C1 segment of cervical spinal cord (tissue), 14 donors: ENCODE results near the gene ZNF407.

Source experiments
- DNase-seq, 14 donors: peaks; one replicate each; lab custom pipeline; 2025; lab: John Stamatoyannopoulos, UW

The ZNF407 gene

GRCh38 chr18:74589021-74589420 is 8.6 kb upstream of the ZNF407 start:
- DNase-seq = no peak

GRCh38 chr18:74589811-74590210 is 7.9 kb upstream of the ZNF407 start:
- DNase-seq = no peak

DNA sequence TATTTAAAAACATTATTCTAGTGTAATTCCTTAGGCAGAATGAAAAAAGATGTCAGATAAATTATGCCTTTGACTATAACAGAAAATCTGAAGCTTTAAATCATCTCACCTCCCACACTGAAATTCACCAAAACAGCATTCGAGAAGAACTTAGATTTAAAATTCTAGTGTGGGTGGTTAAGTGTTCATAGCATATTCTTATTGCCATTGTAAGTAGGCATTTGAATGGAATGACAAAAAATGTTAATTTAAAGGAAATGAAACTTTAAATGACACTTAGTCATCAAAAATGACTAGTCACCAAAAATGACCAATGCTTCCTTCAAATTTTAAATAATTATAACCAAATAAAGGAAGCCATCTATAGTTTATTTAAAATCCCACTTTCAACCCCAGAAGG is 7.0 kb upstream of the ZNF407 start:
- DNase-seq = no peak

- no peak for DNase-seq
These were observed 2.2 kb upstream of the ZNF407 start for GRCh38 chr18:74595431-74595830.

GRCh38 chr18:74597034-74597661 is 522 bp upstream of the ZNF407 start:
- DNase-seq = peak in 13 of 14 donors; percentile 44 to 92 (median 85)

DNA sequence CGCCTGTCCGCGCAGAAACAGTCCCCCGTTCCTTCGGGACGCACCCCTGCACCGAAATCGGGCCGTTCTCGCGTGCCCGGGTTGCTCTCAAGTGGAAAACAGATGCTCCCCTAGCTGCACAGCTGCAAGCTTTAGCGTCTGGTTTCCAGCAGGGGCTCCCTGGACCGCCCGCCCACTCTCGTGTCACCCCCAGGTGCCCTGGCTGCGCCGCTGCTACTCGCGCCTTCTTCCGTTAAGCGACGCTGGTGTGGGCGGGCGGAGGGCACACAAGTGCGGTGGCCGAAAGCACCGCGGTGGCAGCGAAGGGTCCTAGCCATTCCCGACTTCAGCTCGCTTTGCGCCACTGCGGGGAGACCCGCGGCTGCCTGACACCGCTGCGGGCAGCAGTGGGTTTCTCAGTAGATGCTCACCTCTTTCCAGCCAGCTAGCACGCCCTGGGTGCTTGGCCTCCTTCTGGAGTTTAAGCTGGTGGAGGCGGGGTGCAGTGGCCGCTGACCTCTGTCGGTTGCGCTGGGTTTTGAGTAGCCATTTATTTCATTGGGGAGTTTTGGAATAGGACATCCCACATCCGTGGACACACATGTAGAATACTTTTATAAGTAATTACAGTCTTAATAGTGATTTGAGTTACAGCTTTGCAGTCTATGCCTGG is 806 bp downstream of the ZNF407 start:
- DNase-seq = peak in 4 of 14 donors; percentile 67 to 75 (median 71)

GRCh38 chr18:74604361-74604760 is 6.7 kb downstream of the ZNF407 start:
- no peak for DNase-seq

DNA sequence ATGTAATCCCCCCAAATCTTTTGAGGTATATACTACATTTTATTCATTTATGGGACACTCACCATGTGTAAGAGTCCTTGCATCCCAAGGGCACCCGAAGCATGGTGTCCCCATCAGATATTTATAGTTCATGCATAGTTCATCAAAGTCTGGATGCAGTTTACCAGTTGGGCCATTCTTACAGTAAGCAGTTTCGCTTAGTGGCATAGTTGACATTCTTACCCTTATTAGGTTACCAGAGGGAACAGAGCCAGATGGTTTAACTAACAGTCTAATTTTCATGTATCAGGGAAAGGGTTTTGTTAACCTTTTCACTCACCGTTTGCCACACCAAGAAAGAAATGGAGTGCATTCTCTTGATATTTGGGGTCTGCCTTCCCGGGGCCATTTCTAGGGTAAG is 7.1 kb downstream of the ZNF407 start:
- DNase-seq = no peak

- no peak for DNase-seq
These were observed 11.0 kb downstream of the ZNF407 start for GRCh38 chr18:74608681-74609080.

GRCh38 chr18:74609535-74609934 is 11.9 kb downstream of the ZNF407 start:
- no peak for DNase-seq

DNA sequence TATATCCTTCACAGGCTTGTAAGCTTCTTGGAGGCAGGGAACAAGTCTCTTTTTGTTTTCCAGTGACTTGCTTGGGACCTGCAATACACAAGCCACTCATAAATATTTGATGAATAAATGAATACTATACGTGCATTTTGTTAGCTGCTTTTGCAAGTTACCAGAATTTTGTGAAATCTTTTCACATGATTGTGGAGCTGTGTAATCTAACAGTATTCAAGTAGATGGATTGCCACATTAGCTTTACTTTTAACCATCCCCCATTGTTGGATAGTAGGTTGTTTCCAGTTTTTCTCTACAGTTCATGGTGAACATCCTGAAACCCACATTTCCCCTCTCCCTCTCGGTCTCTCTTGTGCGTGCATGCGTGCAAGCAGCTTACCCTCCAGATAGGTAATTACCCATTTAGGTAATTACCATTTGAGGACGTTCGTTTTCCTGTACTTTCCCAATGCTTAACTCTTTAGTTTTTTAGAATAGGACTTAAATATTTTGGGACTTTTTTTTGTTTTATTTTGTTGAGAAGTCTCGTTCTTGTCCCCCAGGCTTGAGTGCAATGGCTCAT is 12.5 kb downstream of the ZNF407 start:
- no peak for DNase-seq

DNA sequence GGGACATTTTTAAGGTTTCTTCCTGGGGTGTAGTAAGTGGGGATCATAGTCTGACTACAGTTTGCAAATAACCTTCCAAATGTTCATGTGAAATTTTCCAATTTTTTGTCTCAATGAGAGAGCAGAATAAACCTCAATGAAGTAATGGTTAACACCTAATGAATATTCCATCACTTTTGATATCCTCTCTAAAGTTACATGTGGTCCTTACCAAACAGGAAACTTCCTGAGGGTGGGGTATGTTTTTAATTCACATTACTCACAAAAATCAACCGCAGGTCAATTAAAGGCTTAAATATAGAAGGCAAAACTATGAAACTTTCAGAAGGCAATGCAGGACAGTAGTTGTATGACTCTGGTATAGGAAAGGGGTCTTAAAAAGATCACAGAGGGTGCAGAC is 13.2 kb downstream of the ZNF407 start:
- no peak for DNase-seq

GRCh38 chr18:74611765-74612164 is 14.1 kb downstream of the ZNF407 start:
- DNase-seq = no peak

DNA sequence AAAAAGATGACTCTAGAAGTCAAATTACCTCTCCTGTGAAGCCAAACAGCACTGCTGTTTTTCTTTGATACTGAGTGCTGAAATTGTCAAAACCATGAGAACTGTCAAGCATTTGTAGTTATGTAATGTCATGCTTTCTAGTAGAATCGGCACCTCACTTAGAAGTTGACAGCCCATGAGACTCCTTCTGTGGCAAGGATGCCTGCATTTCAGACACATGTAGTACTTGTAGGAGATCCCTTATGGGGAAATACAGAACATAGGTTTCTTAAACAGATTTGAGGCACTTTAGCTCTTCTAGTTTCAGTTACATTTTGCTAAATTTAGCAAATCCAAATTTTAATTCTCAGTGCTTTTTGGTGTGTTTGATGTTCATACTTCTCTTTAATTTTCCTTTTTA is 15.7 kb downstream of the ZNF407 start:
- no peak for DNase-seq

DNA sequence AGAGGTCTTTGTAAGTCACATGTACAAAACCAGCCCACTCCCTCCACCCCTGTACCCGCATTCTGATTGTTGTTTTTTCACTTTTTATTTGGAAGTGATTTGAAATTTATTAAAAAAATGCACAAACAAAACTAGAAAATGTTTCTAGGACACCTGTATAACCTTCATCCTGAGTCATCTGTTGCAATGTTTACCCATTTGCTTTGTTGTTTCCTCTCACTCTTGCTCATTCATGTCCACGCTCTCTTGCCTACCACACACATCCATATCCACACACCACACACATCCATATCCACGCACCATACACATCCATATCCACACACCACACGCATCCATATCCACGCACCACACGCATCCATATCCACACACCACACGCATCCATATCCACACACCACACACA is 18.8 kb downstream of the ZNF407 start:
- DNase-seq = no peak

- DNase-seq = no peak
These were observed 19.8 kb downstream of the ZNF407 start for GRCh38 chr18:74617486-74617885.

DNA sequence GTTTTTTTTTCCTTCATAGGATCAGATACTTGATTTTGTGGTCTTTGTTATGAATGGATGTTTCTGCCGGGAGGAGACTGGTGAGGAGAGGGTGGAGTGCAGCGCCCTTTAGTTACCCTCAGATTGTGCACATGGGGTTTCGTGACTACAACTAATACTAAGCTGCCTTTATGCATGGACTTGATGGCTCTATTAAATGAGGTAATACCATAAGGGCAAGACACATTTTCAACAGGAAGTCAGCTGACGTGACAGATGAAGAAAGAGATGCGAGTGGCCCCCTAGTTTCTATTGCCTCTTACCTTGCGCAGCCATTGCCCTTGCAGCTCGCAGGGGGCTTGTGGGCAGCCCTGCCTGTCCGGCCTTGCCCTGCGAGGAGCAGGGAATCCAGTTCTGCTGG is 24.4 kb downstream of the ZNF407 start:
- no peak for DNase-seq

DNA sequence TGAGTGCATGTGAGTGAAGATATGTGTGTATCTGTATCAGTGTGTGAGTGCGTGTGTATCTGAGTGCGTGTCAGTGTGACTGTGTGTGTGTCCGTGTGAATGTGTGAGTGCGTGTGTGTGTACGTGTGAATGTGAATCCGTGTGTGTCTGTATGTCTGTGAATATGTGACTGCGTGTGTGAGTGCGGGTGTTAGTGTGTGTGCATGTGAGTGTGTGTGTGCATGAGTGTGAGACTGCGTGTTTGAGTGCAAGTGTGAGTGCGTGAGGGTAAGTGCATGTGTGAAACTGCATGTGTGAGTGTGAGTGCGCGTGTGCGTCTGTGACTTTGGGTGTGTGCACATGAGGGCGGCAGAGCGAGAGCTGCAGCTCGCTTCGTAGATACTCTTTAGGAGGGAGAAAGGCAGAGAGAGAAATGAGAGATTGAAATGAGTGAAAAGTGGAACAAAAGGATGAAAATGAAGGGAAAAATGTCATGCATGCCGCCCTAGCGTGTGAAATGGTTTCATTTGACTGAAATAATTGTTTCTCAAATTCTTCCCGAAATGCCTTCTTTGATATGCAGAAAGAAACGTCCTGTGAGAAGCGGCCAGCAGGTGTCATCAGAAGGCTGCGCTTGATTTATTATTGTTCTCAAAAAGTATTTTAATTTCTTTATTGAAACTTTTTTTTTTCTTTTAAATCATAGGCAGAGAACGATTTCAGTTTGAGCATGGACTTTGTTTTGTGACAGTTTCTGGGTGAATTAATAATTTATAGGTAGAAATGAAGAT is 25.6 kb downstream of the ZNF407 start:
- no peak for DNase-seq

DNA sequence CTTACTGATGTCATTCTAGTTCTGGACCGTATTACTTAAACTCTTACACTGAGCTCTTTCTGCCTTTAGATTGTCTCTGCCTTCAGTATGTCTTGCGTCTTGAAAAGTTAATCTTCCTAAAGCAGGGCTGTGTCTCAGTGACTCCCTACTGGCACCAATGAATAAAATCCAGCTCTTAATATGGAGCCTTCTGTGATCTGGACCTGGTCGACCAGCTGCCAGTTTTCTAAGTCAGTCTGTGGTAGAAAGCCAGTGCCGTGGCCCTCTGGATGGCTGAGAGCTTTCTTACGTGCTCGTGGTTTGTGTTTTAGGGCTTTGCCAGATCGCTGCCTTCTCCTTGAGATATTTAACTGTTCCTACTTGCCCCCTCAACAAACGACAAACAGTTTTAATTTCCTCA is 26.8 kb downstream of the ZNF407 start:
- no peak for DNase-seq

DNA sequence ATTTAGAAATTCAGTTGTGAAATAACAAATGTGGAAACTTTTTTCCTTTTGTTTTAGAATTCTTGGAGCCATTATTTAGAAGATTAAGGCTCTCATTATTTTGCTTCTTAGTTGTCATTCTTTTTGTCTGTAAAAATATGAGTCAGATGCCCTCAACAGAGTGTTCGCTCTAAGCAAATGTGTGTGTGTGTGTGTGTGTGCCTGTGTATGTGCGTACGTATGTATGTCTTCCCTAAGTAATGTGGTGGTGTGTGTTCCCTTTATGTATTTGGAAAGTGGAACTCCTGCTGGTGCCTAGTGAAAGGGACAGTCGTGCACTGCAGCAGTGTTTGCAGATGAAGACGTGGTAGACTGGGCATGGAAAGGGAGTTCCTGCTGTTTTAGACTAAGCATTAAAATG is 27.5 kb downstream of the ZNF407 start:
- DNase-seq = no peak

GRCh38 chr18:74626049-74626874 is 28.6 kb downstream of the ZNF407 start:
- DNase-seq = no peak

- DNase-seq = no peak
These were observed 33.1 kb downstream of the ZNF407 start for GRCh38 chr18:74630804-74631203.
